BE2C (cell line): ENCODE results near the gene PRRT2.

Experiments used
- DNase-seq: peaks from one replicate; pipeline ENCODE4 v3.0.0-alpha.2; 2020
- H3K27me3 ChIP-seq: fragments of 250-450 bp; sonication (Bioruptor Pico); 2 replicates; pipeline ENCODE4 v1.5.1; 2020; ENCODE audit warnings: mild to moderate bottlenecking
- H3K36me3 ChIP-seq: fragments of 250-450 bp; sonication (Bioruptor Pico); 2 replicates; pipeline ENCODE4 v1.5.1; 2020; ENCODE audit warnings: mild to moderate bottlenecking
- H3K4me1 ChIP-seq: fragments of 250-450 bp; sonication (Bioruptor Pico); 2 replicates; pipeline ENCODE4 v1.5.1; 2020
- H3K4me3 ChIP-seq: 2 replicates; pipeline ENCODE4 v1.5.1; 2011; ENCODE audit warnings: low read depth, low read length
- H3K9me3 ChIP-seq: fragments of 250-450 bp; sonication (Bioruptor Pico); 2 replicates; pipeline ENCODE4 v1.5.1; 2020
- CTCF ChIP-seq: IDR thresholded peaks from 2 replicates; pipeline ENCODE4 v1.5.1; 2012; ENCODE audit warnings: mild to moderate bottlenecking, low read depth, low read length

The PRRT2 gene

GRCh38 chr16:29849505-29849904, 37.5 kb downstream of the PRRT2 start:
- Histone ChIP-seq H3K9me3 (no peaks in the 10 kb centered on the region), H3K27me3 (no peaks in the 10 kb centered on the region), H3K4me3 (no peak overlapping the region), H3K36me3 (no peaks in the 10 kb centered on the region), H3K4me1 (no peaks in the 10 kb centered on the region)
- no peak for DNase-seq
- no peak for TF ChIP-seq CTCF

GRCh38 chr16:29850998-29851397, 39.0 kb downstream of the PRRT2 start:
- no peak for DNase-seq
- no peak for TF ChIP-seq CTCF
- H3K4me3 ChIP-seq, result no peak overlapping the region
- H3K9me3 ChIP-seq, result no peaks in the 10 kb centered on the region
- H3K36me3 ChIP-seq, result no peaks in the 10 kb centered on the region
- H3K27me3 ChIP-seq, result no peaks in the 10 kb centered on the region
- H3K4me1 ChIP-seq, result 0 out of 2 replicates have a peak, but pooled peaks cover 2% of the 10 kb centered on the region

DNA sequence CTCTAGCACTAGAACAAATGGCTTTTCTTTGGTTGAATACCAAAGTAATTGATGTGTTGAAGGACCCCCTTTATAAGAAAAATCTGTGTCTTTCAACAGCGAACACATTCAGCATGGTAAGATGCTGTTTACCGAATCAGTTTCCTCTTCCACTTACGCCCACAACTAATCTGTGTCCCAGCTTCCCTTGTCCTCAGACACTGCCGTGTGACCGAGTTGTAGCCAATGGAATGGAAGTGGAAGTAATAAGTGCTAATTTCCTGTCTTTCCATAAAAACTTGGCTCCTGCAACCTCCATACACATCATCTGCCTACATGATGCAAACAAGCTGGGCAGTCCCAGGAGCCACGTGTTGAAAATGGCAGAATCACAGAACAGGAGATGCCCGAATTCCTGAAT, 40.7 kb downstream of the PRRT2 start:
- Histone ChIP-seq H3K4me1 (peaks cover 8% of the 10 kb centered on the region; the same call in 1 of the 2 replicates), H3K36me3 (no peaks in the 10 kb centered on the region), H3K4me3 (no peak overlapping the region), H3K27me3 (no peaks in the 10 kb centered on the region), H3K9me3 (no peaks in the 10 kb centered on the region)
- TF ChIP-seq CTCF, result no peak
- no peak for DNase-seq

DNA sequence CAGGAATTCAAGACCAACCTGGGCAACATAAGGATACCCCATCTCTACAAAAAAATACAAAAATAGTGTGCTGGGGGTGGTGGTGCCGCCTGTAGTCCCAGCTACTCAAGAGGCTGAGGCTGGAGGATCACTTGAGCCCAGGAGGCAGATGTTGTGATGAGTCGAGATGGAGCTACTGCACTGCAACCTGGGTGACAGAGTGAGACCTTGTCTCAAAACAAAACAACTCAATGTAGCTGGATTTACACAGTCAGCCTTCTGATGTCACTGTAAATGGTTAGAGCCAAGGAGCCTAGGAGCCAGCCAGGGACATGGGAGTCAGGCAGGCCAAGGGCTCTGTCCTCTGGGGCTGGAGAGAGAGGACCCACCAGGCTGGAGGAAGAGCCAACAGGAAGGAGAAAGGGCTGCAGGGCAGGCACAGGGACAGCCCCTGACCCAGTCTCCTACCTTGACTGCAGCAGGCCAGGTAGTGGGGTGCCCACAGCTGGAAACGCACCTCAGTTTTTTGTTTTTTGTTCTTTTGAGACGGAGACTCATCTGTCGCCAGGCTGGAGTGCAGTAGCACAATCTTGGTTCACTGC, 42.6 kb downstream of the PRRT2 start:
- no peak overlapping the region for H3K4me3 ChIP-seq
- no peaks in the 10 kb centered on the region for H3K9me3 ChIP-seq
- no peaks in the 10 kb centered on the region for H3K27me3 ChIP-seq
- TF ChIP-seq CTCF, result no peak
- DNase-seq, result no peak
- peaks cover 11% of the 10 kb centered on the region for H3K36me3 ChIP-seq
- peaks cover 8% of the 10 kb centered on the region; the same call in 1 of the 2 replicates for H3K4me1 ChIP-seq

DNA sequence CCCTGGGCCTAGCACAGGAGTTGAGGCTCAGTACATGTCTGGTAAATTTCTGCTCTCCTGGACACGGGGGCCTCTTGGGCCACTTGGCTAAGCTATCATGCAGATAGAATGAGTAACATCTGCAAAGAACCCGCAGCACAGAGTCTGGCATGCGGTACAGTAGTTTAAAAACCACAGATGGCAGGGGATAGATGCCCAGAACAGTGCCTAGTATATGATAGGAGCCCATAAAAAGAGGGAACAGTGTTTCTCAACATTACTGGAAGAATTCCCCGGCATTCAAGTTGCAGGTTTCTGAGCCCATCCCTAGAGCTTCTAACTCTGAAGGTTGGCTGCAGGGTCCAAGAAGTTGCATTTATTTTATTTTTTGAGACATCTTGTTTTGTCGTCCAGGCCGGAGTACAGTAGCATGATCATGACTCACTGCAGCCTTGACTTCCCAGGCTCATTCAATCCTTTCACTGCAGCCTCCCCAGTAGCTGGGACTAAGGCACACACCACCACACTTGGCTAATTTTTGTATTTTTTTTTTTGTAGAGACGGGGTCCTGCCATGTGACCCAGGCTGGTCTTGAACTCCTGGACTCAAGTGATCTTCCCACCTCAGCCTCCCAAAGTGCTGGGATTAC, 45.3 kb downstream of the PRRT2 start:
- Histone ChIP-seq H3K27me3 (no peaks in the 10 kb centered on the region), H3K9me3 (no peaks in the 10 kb centered on the region), H3K4me3 (no peak overlapping the region), H3K36me3 (peaks cover 22% of the 10 kb centered on the region), H3K4me1 (peaks cover 10% of the 10 kb centered on the region; the same call in 1 of the 2 replicates)
- no peak for DNase-seq
- TF ChIP-seq CTCF, result no peak

DNA sequence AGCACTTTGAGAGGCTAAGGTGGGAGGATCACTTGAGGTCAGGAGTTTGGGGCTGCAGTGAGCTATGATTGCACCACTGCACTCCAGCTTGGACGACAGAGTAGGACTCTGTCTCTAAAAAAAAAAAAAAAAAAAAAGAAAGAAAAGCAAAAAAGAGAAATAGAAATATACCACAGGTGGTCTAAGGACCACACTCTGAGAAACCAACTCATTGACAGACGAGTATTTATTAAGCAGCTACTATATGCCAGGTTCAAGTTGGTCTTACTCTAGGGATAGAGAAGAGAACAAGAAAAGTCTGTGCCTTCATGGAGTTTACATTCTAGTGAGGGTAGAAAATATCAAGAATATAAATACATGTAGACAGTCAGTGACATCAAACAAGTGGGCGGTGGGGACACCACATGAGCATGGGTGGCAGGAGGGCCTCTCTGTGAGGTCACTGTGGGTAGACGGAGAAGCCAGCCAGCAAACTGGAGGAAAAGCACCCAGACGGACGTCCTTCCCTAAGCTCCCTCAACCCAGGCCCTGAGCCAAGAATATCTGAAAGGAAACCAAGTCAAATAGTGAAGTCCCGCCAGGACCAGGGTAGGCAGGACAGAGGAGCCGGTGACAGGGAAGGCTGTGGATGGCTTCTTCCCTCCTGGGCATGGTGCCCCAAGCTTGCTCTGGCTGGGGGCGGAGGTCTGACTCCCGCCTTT, 46.3 kb downstream of the PRRT2 start:
- Histone ChIP-seq H3K27me3 (no peaks in the 10 kb centered on the region), H3K36me3 (peaks cover 22% of the 10 kb centered on the region), H3K4me3 (no peak overlapping the region), H3K4me1 (peaks cover 10% of the 10 kb centered on the region; the same call in 1 of the 2 replicates), H3K9me3 (no peaks in the 10 kb centered on the region)
- TF ChIP-seq CTCF, result no peak
- no peak for DNase-seq
